DMS153 (cell line): Measurements from ENCODE around the gene IGSF9.

Source experiments
- DNase-seq: peaks from one replicate; lab custom pipeline; 2025; lab: John Stamatoyannopoulos, UW

IGSF9 gene

GRCh38 chr1:159932296-159933285 lies 12.8 kb downstream of the IGSF9 start:
- DNase-seq = no peak

DNA sequence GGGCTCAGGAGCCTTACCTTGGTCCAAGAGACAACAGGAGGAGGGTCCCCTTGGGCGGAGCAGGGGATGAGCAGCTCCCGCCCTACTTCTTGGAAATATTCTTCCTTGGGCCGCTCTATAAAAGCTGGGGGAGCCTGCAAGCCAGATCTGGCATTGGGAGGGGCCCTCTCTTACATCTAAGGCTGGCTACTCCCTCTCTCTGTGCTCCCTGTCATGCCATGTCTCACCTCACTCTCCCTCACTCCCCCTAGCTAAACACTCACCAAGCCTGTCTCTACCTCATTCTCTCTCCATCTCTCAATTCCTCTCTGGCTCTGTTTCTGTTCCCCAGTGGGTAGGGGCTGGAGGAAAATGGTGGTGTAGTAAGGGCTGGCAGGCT lies 13.6 kb downstream of the IGSF9 start:
- no peak for DNase-seq

DNA sequence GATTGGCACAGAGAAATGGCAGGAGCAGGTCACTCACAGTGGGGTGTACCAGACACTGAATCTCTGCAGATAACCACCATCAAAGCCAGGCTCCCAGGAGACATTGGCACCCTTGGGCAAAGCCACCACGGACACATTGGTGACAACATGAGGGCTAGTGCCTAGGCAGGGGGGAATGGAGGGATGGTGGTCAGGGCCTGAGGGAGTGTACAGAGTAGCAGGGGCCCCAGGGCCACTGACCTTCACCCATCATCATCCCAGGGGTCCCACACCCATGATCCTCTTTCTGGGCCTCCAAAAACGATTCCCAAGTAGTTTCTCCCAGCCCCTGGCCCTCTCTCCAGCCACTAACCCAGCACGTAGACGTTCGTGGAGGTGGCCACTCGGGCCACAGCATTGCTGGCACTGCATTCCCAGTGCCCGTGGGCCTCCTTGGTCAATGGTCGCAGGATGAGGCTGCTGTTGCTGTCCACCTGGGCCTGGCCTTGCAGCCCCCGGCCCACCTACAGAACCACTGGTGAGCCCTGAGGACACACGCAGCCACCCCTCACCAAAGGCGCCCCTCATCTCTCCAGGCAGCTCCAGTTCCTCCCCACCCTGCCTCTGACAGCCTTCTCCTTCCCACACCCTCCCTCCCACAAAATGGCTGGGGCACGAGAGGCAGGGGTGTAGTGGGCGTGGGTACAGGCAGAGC lies 14.2 kb downstream of the IGSF9 start:
- DNase-seq = no peak

DNA sequence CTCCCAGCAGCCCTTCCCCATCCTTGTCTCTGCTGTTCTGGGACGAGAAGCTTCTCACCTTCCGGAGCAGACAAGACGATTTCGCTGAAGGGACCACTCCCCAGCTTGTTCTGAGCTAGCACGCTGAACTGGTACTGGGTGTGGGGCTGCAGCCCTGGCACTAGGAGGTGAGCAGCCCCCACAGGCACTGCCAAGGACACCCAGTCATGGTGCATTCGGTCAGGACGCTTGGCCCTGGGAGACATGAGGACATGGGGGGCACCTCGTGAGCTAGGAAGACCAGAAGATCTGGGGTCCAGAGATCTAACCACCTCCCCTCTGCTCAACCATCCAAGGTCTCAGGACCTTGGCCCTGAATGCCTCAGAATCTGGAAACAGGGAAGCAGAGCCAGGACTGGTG lies 14.8 kb downstream of the IGSF9 start:
- no peak for DNase-seq

DNA sequence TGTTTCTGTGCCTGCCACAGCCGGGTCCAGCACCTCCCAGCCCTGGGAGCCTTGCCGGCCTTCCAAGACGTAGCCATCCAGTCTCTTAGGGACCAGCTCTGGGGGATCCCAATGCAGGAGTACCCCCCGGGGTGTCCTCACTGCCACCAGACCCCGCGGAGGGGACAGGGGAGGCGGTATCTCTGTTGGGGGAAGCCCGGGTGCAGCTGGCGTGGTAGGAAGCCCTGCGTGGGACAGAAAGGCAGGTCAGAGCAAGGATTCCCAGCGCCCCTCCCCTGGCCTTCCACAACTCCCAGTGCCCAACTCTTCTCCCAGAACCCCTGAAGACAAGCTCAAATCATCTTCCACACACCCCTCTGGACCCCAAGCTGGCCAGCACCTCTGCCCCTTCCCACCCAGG lies 15.2 kb downstream of the IGSF9 start:
- no peak for DNase-seq

GRCh38 chr1:159929155-159930051 lies 16.0 kb downstream of the IGSF9 start:
- DNase-seq = no peak

- no peak for DNase-seq
These were observed 16.8 kb downstream of the IGSF9 start for GRCh38 chr1:159928491-159929050.

GRCh38 chr1:159927849-159928431 lies 17.5 kb downstream of the IGSF9 start:
- DNase-seq = no peak

DNA sequence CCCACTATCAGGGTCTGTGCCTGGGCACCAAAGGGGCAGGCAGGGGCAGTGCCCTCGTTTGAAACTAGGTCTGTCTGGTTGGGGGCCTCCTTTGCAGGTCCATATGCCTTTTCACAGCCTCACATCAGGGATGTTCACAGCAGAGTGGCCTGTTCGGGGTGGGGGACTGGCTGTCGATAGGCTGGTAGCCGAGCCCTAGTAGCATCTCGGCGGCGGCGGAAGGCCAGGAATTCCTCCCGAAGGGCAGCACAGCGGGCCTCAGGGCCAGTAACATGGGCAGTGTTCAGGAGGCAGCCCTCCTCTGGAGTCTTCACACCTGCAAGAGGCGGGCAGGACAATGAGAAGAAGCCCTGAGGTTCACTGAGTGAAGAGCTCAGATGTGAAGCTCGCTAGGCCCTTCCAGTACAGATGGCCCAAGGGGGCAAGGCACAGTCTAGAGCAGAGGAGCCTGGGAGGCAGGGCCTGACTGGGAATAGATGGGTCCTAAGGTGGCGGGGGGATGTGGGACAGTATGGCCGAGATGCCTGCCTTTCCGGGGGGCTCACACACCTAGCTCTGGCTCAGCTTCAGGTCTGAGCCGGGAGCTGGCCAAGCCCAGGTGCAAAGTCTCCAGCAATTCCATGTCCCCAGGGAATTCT lies 18.1 kb downstream of the IGSF9 start:
- no peak for DNase-seq

DNA sequence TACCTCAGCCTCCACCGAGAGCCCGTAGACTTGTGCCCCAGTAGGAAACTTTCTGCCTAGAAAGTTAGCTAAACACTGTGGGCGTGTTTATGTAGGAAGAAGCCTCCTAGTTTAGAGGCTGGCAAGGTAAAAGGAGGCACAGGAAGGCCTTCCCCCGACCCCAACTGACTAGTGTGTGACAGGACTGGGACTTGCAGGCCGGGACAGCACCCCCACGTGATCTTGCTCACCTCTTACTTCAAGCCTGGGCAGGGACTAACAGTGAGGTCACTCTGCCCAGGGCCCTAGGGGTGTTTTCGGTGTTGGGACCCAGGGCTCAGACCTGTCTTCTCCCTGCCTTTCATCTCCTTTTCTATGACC lies 19.7 kb downstream of the IGSF9 start:
- DNase-seq = no peak

DNA sequence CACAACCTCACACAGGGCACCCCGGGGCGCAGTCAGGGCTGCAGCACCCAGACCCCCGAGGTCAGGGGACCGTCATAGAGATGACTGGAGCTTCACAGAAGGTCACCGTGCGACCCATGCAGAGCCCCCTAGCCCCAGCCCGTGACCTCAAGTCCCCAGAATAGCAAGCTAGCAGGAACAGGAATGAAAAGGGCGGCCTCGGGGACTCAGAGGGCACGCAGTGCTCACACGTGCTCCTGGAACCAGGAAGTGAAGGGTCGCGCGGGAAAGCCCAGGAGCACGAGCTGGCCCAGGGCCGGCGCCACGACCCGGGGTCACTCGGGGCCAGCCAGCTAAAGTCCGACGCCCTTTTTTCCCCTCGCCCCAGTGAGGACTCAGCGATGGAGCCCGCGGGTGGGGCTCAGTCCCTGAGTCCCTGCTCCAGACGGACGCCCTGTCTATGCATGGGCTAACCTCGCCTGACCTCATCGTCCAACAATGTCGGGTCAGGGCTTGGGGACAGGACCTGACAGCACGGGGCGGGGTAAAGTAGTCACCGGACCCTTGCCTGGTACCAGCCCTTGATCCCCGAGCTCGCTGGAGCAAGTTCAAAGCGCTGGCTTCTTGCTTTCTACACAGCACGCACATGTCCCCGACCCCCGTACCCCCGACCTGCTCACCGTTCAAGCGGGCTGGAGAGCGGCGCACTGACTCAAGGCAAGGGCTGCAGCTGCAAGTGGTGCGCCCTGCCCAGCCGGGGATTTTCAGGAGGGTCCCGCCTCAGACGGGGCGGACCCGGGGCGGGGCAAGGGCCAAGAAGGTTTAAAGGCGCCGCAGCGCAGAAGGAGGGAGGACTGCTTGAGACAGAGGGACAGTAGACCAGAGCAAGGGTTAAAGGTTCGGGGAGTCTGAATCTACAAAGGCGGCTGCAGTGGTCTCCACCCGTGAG lies 20.4 kb downstream of the IGSF9 start, which contains the start of gene TAGLN2:
TSS of gene TAGLN2 (minus strand) at position 717 of the 928 bp plus-strand sequence. CDS start 4,998 bp downstream, outside the sequence.
- peak; percentile 53 for DNase-seq

DNA sequence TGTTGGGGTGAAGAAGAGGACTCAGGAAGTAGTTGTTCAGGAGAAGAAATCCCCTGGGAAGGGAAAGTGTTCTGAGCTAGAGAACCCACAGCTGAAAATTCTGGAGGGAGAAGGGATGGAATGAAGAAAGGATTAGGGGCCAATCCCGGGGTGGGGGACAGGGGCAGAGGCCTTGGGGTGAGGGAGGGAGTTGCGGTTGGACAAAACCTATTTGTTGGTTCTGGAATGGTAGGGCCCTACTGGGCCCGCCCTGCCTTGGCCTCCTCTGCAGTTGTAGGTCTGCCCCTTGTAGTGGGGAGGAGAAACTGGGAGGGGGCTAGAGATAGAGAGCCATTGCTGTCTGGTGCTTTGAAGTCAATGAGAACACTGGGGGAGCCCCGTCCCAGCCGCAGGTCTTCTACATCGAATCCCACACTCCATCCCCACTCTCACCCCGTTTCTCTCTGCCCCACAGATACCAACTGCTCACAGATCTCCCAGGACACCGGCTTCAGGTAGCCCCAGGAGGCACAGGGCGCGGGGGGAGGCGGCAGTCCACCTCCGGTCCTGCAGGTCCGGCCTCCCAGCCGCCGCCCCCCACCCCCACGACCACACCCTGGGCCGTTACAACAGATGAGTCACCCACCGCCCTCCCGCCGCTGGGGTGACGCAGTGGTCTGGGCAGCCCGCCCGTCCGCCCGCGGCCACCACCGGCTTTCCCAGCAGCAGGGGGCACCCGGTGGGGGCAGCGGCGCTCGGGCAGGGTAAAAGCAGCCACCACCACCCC lies 21.2 kb downstream of the IGSF9 start:
- DNase-seq = peak; percentile 47

- DNase-seq = peak; percentile 94
These were observed 22.0 kb downstream of the IGSF9 start for GRCh38 chr1:159923203-159924024.

GRCh38 chr1:159922511-159923202 lies 22.8 kb downstream of the IGSF9 start:
- DNase-seq = no peak

GRCh38 chr1:159921700-159922504 lies 23.5 kb downstream of the IGSF9 start:
- DNase-seq = no peak

DNA sequence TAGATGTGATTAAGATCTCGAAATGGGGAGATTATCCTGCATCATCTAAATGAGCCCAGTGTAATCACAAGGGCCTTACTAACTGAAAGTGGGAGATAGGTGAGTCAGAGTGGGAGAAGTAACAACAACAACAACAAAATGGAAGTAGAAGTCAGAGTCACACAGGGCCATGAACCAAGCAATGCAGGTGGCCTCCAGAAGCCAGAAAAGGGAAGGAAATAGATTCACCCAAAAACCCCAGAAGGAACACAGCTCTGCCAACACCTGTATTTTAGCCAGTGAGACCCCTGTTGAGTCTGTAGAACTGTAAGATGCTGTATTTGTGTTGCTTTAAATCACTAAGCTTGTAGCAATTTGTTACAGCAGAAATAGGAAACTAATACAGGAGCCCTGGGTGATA lies 24.2 kb downstream of the IGSF9 start:
- DNase-seq = no peak

DNA sequence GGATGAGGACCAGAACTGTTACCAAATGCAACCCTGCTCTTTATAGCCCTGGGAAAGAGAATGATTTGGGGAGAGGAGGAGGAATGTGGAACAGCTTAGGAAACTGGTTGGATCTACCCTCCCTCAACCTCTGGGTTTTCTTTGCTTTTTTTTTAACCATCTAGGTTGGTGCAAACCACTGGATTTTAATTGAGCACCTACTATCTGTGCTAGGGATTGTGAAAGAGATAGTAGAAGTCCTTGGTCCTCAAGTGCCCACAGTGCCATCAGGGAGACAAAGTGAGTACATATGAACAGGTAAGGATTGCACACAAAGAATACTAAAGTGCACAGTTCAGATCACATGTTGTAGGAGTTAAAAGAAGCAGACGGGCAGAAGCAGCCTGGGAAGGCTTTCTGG lies 24.8 kb downstream of the IGSF9 start:
- no peak for DNase-seq
